GM12872 (cell line): ENCODE data around the gene LTF.

Experiments used
- TF ChIP-seq, protein P1 (sequence below): IDR thresholded peaks from 3 replicates; pipeline ENCODE4 v1.5.1; 2011; ENCODE audit warnings: low read depth, mild to moderate bottlenecking, low read length, moderate library complexity; ENCODE audit not compliant: insufficient read depth

The LTF gene

DNA sequence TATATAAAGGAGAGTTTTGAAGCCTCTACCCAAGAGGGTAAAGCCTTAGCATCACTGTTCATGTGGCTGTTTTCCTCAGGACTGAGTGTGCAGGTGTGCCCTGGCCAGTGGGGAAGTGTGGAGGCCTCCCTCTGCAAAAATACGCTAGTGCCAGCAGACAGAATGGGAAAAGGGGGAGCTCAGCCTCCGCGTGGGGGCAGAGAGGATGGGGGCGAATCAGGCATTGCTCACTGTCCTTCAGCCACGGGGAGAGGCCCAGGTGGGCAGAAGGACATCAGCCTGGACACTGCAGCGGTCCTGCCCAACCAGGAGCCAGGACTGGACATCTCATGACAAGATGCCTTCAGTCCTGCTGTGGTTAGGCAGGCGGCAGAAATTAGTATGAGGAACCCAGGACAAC, 10.1 kb downstream of the LTF start:
- TF ChIP-seq, protein P1, sequence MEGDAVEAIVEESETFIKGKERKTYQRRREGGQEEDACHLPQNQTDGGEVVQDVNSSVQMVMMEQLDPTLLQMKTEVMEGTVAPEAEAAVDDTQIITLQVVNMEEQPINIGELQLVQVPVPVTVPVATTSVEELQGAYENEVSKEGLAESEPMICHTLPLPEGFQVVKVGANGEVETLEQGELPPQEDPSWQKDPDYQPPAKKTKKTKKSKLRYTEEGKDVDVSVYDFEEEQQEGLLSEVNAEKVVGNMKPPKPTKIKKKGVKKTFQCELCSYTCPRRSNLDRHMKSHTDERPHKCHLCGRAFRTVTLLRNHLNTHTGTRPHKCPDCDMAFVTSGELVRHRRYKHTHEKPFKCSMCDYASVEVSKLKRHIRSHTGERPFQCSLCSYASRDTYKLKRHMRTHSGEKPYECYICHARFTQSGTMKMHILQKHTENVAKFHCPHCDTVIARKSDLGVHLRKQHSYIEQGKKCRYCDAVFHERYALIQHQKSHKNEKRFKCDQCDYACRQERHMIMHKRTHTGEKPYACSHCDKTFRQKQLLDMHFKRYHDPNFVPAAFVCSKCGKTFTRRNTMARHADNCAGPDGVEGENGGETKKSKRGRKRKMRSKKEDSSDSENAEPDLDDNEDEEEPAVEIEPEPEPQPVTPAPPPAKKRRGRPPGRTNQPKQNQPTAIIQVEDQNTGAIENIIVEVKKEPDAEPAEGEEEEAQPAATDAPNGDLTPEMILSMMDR, result no peak

- TF ChIP-seq, protein P1, result no peak
Observed at GRCh38 chr3:46454209-46454595, 10.5 kb downstream of the LTF start.

DNA sequence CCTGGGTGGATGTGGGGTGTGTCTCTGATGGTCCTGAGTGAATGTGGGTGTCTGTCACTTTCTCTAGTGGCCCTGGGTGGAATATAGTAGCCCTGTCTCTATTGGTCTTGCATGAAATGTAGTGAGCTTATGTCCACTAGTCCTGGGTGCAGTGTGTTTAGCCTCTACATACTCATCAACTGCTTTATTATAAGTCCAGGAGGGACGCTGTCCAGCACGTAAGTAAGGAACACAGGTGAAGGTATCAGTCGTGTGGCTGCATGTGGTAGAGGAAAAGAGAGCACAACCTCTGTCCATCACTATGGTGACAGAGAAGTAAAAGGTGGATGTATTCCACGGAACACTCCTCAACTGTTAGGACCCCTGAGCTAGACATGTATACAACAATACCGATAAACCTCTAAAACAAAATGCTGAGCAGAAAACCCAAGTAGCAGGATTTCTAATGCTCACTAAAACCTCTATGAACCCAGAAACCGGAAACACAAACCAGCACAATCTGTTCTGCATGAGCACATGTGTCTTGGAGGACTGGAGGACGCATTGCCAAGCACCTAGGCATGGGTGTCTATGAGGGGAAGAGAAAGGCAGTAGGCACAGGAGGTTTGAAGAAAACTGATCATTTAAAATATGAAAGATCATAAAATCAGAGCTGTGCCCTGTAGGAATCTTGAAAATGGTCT, 11.0 kb downstream of the LTF start:
- TF ChIP-seq, protein P1, result no peak

DNA sequence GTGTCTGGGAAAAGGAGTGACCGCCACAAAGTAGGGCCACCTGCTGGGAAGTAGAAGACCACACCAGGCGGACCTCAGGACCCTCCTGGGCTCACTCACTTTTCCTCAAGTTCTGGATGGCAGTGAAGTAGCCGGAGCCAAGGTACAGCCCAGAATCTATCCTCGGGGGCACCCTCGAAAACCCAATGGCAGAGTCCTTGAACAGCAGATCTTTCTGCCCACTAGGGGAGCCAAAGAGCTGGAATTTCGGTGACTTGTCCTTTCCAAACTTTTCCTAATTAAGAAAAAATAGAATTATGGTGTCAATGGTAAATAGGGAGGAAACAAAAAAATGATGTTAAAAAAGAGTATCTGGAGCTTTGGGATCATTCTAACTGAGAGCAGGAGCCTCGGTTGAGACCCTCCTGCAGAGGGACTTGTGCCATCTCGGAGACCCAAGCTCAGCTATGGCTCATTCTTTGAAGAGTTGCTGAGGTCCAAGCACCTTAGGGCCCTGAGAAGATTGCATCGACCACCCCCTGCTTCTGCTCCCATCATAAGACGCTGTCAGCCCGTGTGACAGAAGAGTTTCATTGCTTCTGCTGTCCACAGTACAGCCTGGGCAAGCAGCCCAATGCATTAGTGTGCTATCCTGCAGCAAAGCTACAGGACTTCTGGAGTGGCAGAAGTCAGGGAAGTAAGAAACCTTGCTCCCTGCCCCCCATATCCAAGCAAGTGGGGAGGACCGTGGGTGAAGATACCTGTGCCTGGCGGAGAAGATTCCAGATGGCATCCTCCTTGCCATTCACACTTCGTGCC, 14.8 kb downstream of the LTF start:
- TF ChIP-seq, protein P1, result peak; percentile 68

- TF ChIP-seq, protein P1, result no peak
Observed at GRCh38 chr3:46448721-46449120, 16.0 kb downstream of the LTF start.

DNA sequence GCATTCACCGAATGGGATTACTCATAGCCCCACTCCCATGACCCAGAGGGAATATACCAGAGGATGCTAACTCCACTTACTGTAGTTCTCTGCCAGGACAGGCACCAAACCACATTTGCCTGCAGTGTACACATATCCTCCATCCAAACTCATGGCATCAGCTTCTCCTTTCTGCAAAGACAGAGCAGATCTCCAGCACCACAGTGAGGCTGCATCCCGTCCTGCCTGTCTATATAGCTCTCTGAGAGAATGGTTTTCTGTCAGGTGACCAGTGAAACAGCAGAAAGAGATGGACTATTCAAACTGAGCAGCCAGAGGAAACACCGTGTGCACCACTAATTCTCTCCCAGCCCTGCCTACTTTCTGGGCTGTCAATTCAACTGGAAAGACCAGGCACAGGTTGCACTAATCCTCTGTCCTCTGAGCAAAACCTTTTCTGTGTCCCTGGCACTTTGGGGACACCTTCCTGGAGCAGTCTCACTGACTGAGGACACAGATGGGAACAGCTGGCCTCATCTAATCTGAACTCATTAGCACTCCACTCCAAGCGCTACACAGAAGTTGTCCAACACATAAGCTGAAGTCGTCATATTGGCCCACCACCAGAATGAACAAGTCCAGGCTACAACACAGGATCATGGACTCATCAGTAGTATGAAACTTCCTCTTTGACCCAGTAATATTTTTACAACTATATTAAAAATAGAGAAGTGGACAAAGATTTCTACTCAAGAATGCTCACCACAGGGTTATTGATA, 17.3 kb downstream of the LTF start:
- TF ChIP-seq, protein P1, result no peak

DNA sequence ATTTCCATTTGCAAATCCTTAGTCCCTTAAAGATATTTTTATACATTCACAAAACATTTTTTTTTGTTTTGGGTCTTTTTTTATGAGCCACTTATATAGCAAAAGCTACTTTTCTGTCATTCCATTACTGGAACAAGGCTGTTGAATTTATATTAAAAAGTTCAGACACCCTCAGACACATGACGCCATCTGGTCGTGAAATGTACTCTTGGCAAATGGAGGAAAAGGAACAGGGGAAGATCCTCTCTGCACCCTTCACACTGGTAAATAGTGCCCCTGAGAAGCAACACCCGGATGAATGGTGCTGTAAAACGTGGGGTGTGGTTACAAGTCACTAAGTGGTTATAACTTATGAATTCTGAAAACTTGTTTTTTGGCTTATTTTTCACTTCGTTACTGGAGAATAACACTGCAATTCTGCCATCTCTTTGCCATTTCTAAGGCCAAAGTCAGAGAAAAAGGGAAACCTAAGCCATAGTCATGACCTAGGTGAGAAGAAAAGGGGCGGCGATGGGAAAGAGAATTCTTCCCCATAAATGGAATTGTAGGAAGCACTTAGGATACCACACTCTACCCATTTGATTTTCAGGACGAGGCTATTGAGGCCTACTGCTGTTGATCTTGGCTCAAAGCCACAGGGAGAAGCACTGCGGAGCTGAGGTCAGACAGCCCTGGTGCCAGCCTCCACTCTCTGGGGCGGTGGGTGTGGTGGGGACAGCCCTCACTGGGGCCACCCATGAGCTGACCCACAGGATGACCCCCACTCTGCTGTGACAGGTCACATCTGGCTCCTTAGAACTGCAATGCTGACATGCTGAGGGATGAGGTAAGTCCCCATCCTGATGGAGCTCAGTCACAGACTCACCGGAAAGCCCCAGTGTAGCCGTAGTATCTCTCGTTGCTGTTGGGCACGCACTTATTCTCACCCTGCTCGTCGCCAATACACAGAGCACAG, 21.9 kb downstream of the LTF start:
- TF ChIP-seq, protein P1, result no peak
